Measurements from ENCODE around the gene GLYAT. TPM values are rescaled to one million over a fixed set of nuclear protein-coding genes. Genes with fewer than 3 reads are reported as not detected.
"Not testable (repeated sequence)": the region's sequence is repeated elsewhere in the genome, so short reads cannot be mapped to it uniquely, and the experiment has no call there.

Gene GLYAT
- total RNA-seq, 4 donors from 2014 or later: not detected

- H3K27ac ChIP-seq: no peak overlapping the region
- no peaks in the 10 kb centered on the region for H3K27me3 ChIP-seq
- H3K4me1 ChIP-seq: no peaks in the 10 kb centered on the region
- no peak overlapping the region for H3K4me3 ChIP-seq
- intact Hi-C loops (cut with DNase I; ENCODE audit: low total_unique reads): no loop called here
- no peaks in the 10 kb centered on the region for H3K9me3 ChIP-seq
- no peaks in the 10 kb centered on the region for H3K36me3 ChIP-seq
- TF ChIP-seq, protein P1, sequence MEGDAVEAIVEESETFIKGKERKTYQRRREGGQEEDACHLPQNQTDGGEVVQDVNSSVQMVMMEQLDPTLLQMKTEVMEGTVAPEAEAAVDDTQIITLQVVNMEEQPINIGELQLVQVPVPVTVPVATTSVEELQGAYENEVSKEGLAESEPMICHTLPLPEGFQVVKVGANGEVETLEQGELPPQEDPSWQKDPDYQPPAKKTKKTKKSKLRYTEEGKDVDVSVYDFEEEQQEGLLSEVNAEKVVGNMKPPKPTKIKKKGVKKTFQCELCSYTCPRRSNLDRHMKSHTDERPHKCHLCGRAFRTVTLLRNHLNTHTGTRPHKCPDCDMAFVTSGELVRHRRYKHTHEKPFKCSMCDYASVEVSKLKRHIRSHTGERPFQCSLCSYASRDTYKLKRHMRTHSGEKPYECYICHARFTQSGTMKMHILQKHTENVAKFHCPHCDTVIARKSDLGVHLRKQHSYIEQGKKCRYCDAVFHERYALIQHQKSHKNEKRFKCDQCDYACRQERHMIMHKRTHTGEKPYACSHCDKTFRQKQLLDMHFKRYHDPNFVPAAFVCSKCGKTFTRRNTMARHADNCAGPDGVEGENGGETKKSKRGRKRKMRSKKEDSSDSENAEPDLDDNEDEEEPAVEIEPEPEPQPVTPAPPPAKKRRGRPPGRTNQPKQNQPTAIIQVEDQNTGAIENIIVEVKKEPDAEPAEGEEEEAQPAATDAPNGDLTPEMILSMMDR (IDR thresholded peaks at IDR 0.05): no peak
- no peak for TF ChIP-seq POLR2A (IDR thresholded peaks at IDR 0.05)
- DNase-seq: no peak
Measured at GRCh38 chr11:58691675-58692074, 40.1 kb downstream of the GLYAT start.

- Histone ChIP-seq H3K9me3 (no peaks in the 10 kb centered on the region), H3K27me3 (no peaks in the 10 kb centered on the region), H3K4me3 (no peak overlapping the region), H3K36me3 (no peaks in the 10 kb centered on the region), H3K27ac (no peak overlapping the region), H3K4me1 (no peaks in the 10 kb centered on the region)
- no peak for DNase-seq
- intact Hi-C loops (cut with DNase I; ENCODE audit: low total_unique reads): no loop called here
- no peak for TF ChIP-seq POLR2A (IDR thresholded peaks at IDR 0.05)
- TF ChIP-seq, protein P1 (IDR thresholded peaks at IDR 0.05): no peak
Measured at GRCh38 chr11:58688789-58689503, 42.8 kb downstream of the GLYAT start.

DNA sequence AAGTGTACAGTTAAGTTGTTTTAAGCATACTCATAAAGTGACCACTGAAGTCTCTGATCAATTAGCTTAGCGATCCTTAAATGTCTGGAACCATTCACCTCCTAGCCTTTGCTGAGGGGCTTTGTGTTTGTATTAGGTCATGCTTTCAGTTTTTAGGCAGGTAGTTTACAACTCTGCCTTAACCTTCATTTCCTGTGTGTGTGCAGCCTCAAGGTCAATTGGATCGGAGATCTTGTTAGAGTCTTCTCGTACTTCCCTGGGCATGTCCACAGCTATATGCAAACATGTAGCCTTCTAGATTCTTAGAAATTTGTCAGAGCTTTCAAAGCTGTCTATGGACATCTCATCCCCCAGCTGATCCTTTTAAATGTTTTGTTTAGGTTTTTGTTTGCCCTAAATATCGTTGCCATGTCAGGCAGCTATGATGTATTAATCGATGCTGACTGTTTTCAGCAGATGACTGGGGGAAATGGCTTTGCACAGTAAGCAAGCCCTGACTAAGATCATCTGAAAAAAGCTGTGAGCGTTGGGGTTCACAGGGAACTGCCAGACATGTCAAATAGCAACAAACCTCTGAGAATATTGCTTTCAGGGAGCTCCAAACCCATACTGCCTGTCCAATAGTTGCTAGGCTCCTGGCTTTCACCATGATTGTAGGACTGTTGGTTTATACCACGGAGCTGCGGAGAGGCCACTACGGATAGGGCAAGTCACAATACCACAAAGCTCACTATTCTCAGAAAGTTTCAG is 45.6 kb downstream of the GLYAT start:
- Histone ChIP-seq H3K27me3 (no peaks in the 10 kb centered on the region), H3K4me3 (no peak overlapping the region), H3K9me3 (no peaks in the 10 kb centered on the region), H3K27ac (no peak overlapping the region), H3K4me1 (no peaks in the 10 kb centered on the region), H3K36me3 (no peaks in the 10 kb centered on the region)
- TF ChIP-seq, protein P1 (IDR thresholded peaks at IDR 0.05): no peak
- no peak for TF ChIP-seq POLR2A (IDR thresholded peaks at IDR 0.05)
- intact Hi-C loops (cut with DNase I; ENCODE audit: low total_unique reads): no loop called here
- DNase-seq: no peak

DNA sequence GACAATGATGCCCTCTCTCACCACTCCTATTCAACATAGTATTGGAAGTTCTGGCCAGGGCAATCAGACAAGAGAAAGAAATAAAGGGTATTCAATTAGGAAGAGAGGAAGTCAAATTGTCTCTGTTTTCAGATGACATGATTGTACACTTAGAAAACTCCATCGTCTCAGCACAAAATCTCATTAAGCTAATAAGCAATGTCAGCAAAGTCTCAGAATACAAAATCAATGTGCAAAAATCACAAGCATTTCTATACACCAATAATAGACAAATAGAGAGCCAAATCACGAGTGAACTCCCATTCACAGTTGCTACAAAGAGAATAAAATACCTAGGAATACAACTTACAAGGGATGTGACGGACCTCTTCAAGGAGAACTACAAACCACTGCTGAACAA is 49.1 kb downstream of the GLYAT start:
- H3K36me3 ChIP-seq; H3K9me3 ChIP-seq; H3K4me1 ChIP-seq; H3K27ac ChIP-seq; H3K27me3 ChIP-seq; H3K4me3 ChIP-seq; DNase-seq; intact Hi-C loops (cut with DNase I; ENCODE audit: low total_unique reads): not testable (repeated sequence)

GRCh38 chr11:58677536-58677935 is 54.2 kb downstream of the GLYAT start:
- H3K36me3 ChIP-seq; H3K4me1 ChIP-seq; intact Hi-C loops (cut with DNase I; ENCODE audit: low total_unique reads); H3K27me3 ChIP-seq; H3K4me3 ChIP-seq; H3K9me3 ChIP-seq; H3K27ac ChIP-seq; DNase-seq: not testable (repeated sequence)

GRCh38 chr11:58676563-58677135 is 55.1 kb downstream of the GLYAT start:
- intact Hi-C loops (cut with DNase I; ENCODE audit: low total_unique reads): no loop called here
- no peak for DNase-seq

More at GRCh38 chr11:58676563-58677135, 55.1 kb downstream of the GLYAT start:
- Histone ChIP-seq H3K9me3 (no peaks in the 10 kb centered on the region), H3K36me3 (no peaks in the 10 kb centered on the region), H3K27ac (no peak overlapping the region), H3K4me1 (no peaks in the 10 kb centered on the region), H3K27me3 (no peaks in the 10 kb centered on the region), H3K4me3 (no peak overlapping the region)
- no peak for TF ChIP-seq POLR2A (IDR thresholded peaks at IDR 0.05)
- TF ChIP-seq, protein P1 (IDR thresholded peaks at IDR 0.05): no peak

All from uterus (tissue), 4 donors.